Loucy (cell line): Measurements from ENCODE around the gene NOVA2.

Experiments used
- H2AFZ ChIP-seq: fragments of 200-600 bp; sonication (generic); 2 replicates; pipeline ENCODE4 v1.6.0; 2016; ENCODE audit warnings: antibody characterized with exemption, mild to moderate bottlenecking, low read length, moderate library complexity
- H3F3A ChIP-seq: fragments of 200-600 bp; 2 replicates; pipeline ENCODE4 v1.6.0; 2016; ENCODE audit warnings: antibody characterized with exemption, low read depth, mild to moderate bottlenecking
- H3K27me3 ChIP-seq: fragments of 200-600 bp; sonication (generic); 2 replicates; pipeline ENCODE4 v1.6.1; 2014; ENCODE audit warnings: low read length, mild to moderate bottlenecking; ENCODE audit not compliant: insufficient read depth, poor library complexity, severe bottlenecking
- H3K36me3 ChIP-seq: fragments of 200-600 bp; sonication (generic); 2 replicates; pipeline ENCODE4 v1.6.1; 2016; ENCODE audit warnings: low read length; ENCODE audit not compliant: insufficient read depth
- H3K4me1 ChIP-seq: fragments of 200-600 bp; sonication (generic); 2 replicates; pipeline ENCODE4 v1.5.1; 2014; ENCODE audit warnings: low read length, mild to moderate bottlenecking; ENCODE audit not compliant: insufficient read depth, poor library complexity, severe bottlenecking
- H3K4me2 ChIP-seq: fragments of 200-600 bp; sonication (generic); 2 replicates; pipeline ENCODE4 v1.6.0; 2014; ENCODE audit warnings: antibody characterized with exemption, low read length, low read depth, mild to moderate bottlenecking; ENCODE audit not compliant: poor library complexity, severe bottlenecking
- H3K4me3 ChIP-seq: fragments of 200-600 bp; sonication (generic); 2 replicates; pipeline ENCODE4 v1.5.1; 2014; ENCODE audit warnings: low read length, mild to moderate bottlenecking, mixed read lengths; ENCODE audit not compliant: poor library complexity, severe bottlenecking
- H3K79me2 ChIP-seq: fragments of 200-600 bp; sonication (generic); 2 replicates; pipeline ENCODE4 v1.6.1; 2014; ENCODE audit warnings: low read length; ENCODE audit not compliant: insufficient read depth
- H3K9ac ChIP-seq: fragments of 200-600 bp; sonication (generic); 2 replicates; pipeline ENCODE4 v1.6.0; 2014; ENCODE audit warnings: mild to moderate bottlenecking, low read depth, low read length, moderate library complexity; ENCODE audit not compliant: poor library complexity, severe bottlenecking
- H3K9me2 ChIP-seq: fragments of 200-600 bp; sonication (generic); replicated peaks from 2 replicates; pipeline ENCODE4 v1.6.1; 2016; ENCODE audit warnings: low read depth, low read length, mixed read lengths
- H3K9me3 ChIP-seq: fragments of 200-600 bp; sonication (generic); 2 replicates; pipeline ENCODE4 v1.6.1; 2014; ENCODE audit warnings: mild to moderate bottlenecking, antibody characterized with exemption, low read length, low read depth; ENCODE audit not compliant: insufficient read depth
- H4K20me1 ChIP-seq: fragments of 200-600 bp; sonication (generic); 2 replicates; pipeline ENCODE4 v1.6.0; 2014; ENCODE audit warnings: antibody characterized with exemption, low read length, mild to moderate bottlenecking; ENCODE audit not compliant: insufficient read depth, poor library complexity, severe bottlenecking
- CTCF ChIP-seq: fragments of 200-600 bp; sonication (generic); conservative IDR thresholded peaks from 2 replicates; pipeline ENCODE4 v1.5.1; 2014; ENCODE audit warnings: mild to moderate bottlenecking, antibody characterized with exemption, low read length
- EZH2phosphoT487 ChIP-seq: fragments of 200-600 bp; IDR thresholded peaks from 2 replicates; pipeline ENCODE4 v1.6.1; 2018; ENCODE audit warnings: antibody characterized with exemption, mild to moderate bottlenecking, moderate library complexity, borderline replicate concordance

NOVA2 gene

DNA sequence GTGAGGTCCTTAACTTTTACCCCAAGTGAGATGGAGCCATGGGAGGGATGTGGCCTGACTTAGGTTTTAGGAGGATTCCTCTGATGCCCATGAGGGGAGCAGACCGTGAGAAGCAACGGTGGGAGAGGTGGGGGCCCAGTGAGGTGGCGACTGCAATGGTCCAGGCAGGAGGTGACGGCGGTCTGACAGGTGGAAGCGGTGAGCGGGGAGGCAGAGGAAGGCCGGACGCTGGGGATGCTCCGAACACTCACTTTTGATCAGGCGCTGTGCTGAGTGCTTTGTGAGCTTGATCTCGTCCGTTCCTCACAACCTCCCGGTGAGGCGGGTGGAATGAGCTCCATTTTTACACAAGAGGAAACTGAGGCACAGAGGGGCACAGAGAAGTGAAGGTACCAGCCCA lies 11.6 kb downstream of the NOVA2 start:
- Histone ChIP-seq H3F3A (no peaks in the 10 kb centered on the region), H3K4me2 (no peak overlapping the region), H3K9ac (no peak overlapping the region), H3K9me3 (no peaks in the 10 kb centered on the region), H3K4me3 (no peak overlapping the region), H3K79me2 (no peaks in the 10 kb centered on the region), H3K4me1 (no peaks in the 10 kb centered on the region), H2AFZ (no peak overlapping the region), H3K36me3 (no peaks in the 10 kb centered on the region), H3K27me3 (no peaks in the 10 kb centered on the region), H4K20me1 (no peaks in the 10 kb centered on the region), H3K9me2 (no peaks in the 10 kb centered on the region)
- no peak for TF ChIP-seq CTCF
- TF ChIP-seq EZH2phosphoT487: no peak

- Histone ChIP-seq H3K4me3 (no peak overlapping the region), H3K4me2 (no peak overlapping the region), H3K9me2 (no peaks in the 10 kb centered on the region)
These were observed 12.9 kb downstream of the NOVA2 start for GRCh38 chr19:45960595-45961235.

GRCh38 chr19:45959517-45960025 lies 14.1 kb downstream of the NOVA2 start:
- H3K9me2 ChIP-seq: no peaks in the 10 kb centered on the region
- H3K9ac ChIP-seq: no peak overlapping the region
- H3K4me2 ChIP-seq: no peak overlapping the region
- H3K4me3 ChIP-seq: no peak overlapping the region
- TF ChIP-seq EZH2phosphoT487 (no peak), CTCF (no peak)
- H4K20me1 ChIP-seq: no peaks in the 10 kb centered on the region
- H3K79me2 ChIP-seq: no peaks in the 10 kb centered on the region
- no peak overlapping the region for H2AFZ ChIP-seq
- no peaks in the 10 kb centered on the region for H3F3A ChIP-seq
- no peaks in the 10 kb centered on the region for H3K36me3 ChIP-seq
- H3K9me3 ChIP-seq: no peaks in the 10 kb centered on the region
- no peaks in the 10 kb centered on the region for H3K27me3 ChIP-seq
- peaks cover 20% of the 10 kb centered on the region for H3K4me1 ChIP-seq

More at GRCh38 chr19:45960595-45961235, 12.9 kb downstream of the NOVA2 start:
- H3K9me3 ChIP-seq: no peaks in the 10 kb centered on the region
- H4K20me1 ChIP-seq: no peaks in the 10 kb centered on the region
- no peaks in the 10 kb centered on the region for H3K27me3 ChIP-seq
- H3K4me1 ChIP-seq: peaks cover 12% of the 10 kb centered on the region
- H3K9ac ChIP-seq: no peak overlapping the region
- TF ChIP-seq CTCF (0 out of 2 replicates have a peak, but pooled peaks have one; percentile 20), EZH2phosphoT487 (no peak)
- H3F3A ChIP-seq: no peaks in the 10 kb centered on the region
- no peaks in the 10 kb centered on the region for H3K79me2 ChIP-seq
- H2AFZ ChIP-seq: no peak overlapping the region
- H3K36me3 ChIP-seq: no peaks in the 10 kb centered on the region
